NCI-H524 (cell line): Measurements from ENCODE around the gene FKBP8.
"Not testable (repeated sequence)": the region's sequence is repeated elsewhere in the genome, so short reads cannot be mapped to it uniquely, and the experiment has no call there.

Source experiments
- DNase-seq, 2 experiments: peaks; one replicate each; lab custom pipeline; 2025; lab: John Stamatoyannopoulos, UW

The FKBP8 gene

GRCh38 chr19:18542941-18543813 lies at the start of gene FKBP8:
FKBP8 (minus strand) TSS chr19:18543573; CDS start chr19:18541970, 1,603 bp downstream.
- DNase-seq: peak; percentile 70 to 89

- not testable (repeated sequence) for DNase-seq
These were observed 49.4 kb upstream of the FKBP8 start for GRCh38 chr19:18592732-18593131.

GRCh38 chr19:18591735-18592385 lies 48.5 kb upstream of the FKBP8 start:
- DNase-seq: no peak

- peak; percentile 40 to 49 for DNase-seq
These were observed 47.2 kb upstream of the FKBP8 start for GRCh38 chr19:18590273-18591272.

GRCh38 chr19:18589380-18590272 lies 46.3 kb upstream of the FKBP8 start:
- DNase-seq: peak in 1 of 2 experiments; percentile 65

- DNase-seq: peak; percentile 87
These were observed 45.4 kb upstream of the FKBP8 start, which contains the start of gene REX1BD for GRCh38 chr19:18588611-18589379. REX1BD (plus strand) TSS chr19:18588798; CDS start chr19:18588802, 4 bp downstream.

GRCh38 chr19:18587962-18588610 lies 44.7 kb upstream of the FKBP8 start:
- no peak for DNase-seq

- DNase-seq: no peak
These were observed 44.2 kb upstream of the FKBP8 start for GRCh38 chr19:18587561-18587960.

- DNase-seq: no peak
These were observed 42.9 kb upstream of the FKBP8 start for GRCh38 chr19:18586306-18586705.

GRCh38 chr19:18580311-18580710 lies 36.9 kb upstream of the FKBP8 start:
- no peak for DNase-seq

- DNase-seq: no peak
These were observed 34.1 kb upstream of the FKBP8 start for GRCh38 chr19:18577365-18577914.

- no peak for DNase-seq
These were observed 33.0 kb upstream of the FKBP8 start for GRCh38 chr19:18576383-18576782.

GRCh38 chr19:18574691-18575291 lies 31.4 kb upstream of the FKBP8 start:
- no peak for DNase-seq

- DNase-seq: peak; percentile 99
These were observed 28.4 kb upstream of the FKBP8 start, which contains the start of gene UBA52 for GRCh38 chr19:18571564-18572344. UBA52 (plus strand) TSS chr19:18571857; CDS start chr19:18573301, 1,444 bp downstream.

GRCh38 chr19:18568367-18568766 lies 25.0 kb upstream of the FKBP8 start:
- DNase-seq: no peak

GRCh38 chr19:18566953-18567352 lies 23.6 kb upstream of the FKBP8 start:
- no peak for DNase-seq

- no peak for DNase-seq
These were observed 18.7 kb upstream of the FKBP8 start for GRCh38 chr19:18562086-18562485.

GRCh38 chr19:18559685-18560084 lies 16.3 kb upstream of the FKBP8 start:
- DNase-seq: no peak
